ENCODE results near the gene TMEM198. TPM values are rescaled to one million over a fixed set of nuclear protein-coding genes. Genes with fewer than 3 reads are reported as not detected.

The TMEM198 gene
- total RNA-seq, 8 experiments from 2014 or later: 4.8 to 26.5 (median 11.1) TPM

DNA sequence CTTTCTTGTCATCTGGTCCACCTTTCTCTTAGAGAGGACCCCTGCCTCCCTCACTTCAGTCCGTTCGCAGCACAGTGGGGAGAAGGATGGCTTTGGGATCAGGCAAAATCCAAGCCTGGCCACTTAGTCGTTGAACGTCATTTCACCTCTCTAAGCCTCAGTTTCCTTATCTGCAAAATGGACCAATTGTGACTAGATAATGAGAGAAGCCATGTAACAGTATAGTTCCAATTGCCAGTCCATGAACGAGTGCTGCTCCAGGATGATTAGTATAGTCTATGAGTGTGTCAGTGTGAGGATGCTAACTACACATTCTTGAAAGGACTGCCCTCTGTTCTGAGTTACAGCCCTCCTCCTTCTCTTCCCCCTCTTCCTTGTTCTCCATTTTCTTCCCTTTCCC, 29.3 kb downstream of the TMEM198 start:
- Histone ChIP-seq H3K27ac (no peak overlapping the region), H3K4me1 (replicated peaks in 1 of 2) (peaks cover 37 to 46% of the 10 kb centered on the region in 2 donors), H3K4me3 (no peak overlapping the region)
- in situ Hi-C loops (cut with MboI; ENCODE audit: low pct_unique_long_range_greater_than_20kb in 2 of 9, low sequenced_read_pairs in 9 of 9, unreplicated experiment in 9 of 9): no loop called here
- no peak for ATAC-seq (replicated peaks in 6 of 8)
- WGBS, 10 experiments: 33 to 94% (median 80%) methylated on average over 1 to 5 of the region's 5 CpGs; no CpG with 5 or more reads in 1 of the 10 experiments

GRCh38 chr2:219574484-219575311, 30.9 kb downstream of the TMEM198 start:
- no peak for ATAC-seq (replicated peaks in 6 of 8)
- WGBS, 10 experiments: 50 to 97% (median 80%) methylated on average over 1 to 8 of the region's 22 CpGs; no CpG with 5 or more reads in 3 of the 10 experiments
- H3K4me3 ChIP-seq: no peak overlapping the region
- no peak overlapping the region for H3K27ac ChIP-seq
- peaks cover 31 to 47% of the 10 kb centered on the region in 2 donors for H3K4me1 ChIP-seq (replicated peaks in 1 of 2)
- in situ Hi-C loops (cut with MboI; ENCODE audit: low pct_unique_long_range_greater_than_20kb in 2 of 9, low sequenced_read_pairs in 9 of 9, unreplicated experiment in 9 of 9): no loop called here

GRCh38 chr2:219575566-219576504, 32.0 kb downstream of the TMEM198 start:
- WGBS, 10 experiments: 7 to 100% (median 86%) methylated on average over 1 to 4 of the region's 6 CpGs; no CpG with 5 or more reads in 3 of the 10 experiments
- ATAC-seq (replicated peaks in 6 of 8): no peak

GRCh38 chr2:219576505-219577388, 32.9 kb downstream of the TMEM198 start:
- Histone ChIP-seq H3K4me3 (peak overlapping the region in 2 of 5 donors; percentile 1 to 5), H3K27ac (peak overlapping the region; percentile 55 to 81), H3K4me1 (replicated peaks in 1 of 2) (peaks cover 25 to 40% of the 10 kb centered on the region in 2 donors)
- in situ Hi-C loops (cut with MboI; ENCODE audit: low pct_unique_long_range_greater_than_20kb in 2 of 9, low sequenced_read_pairs in 9 of 9, unreplicated experiment in 9 of 9): no loop called here
- ATAC-seq (replicated peaks in 6 of 8): peak in 6 of 8 experiments; percentile 62 to 94 (median 92)
- 0 to 83% (median 45%) methylated on average over 2 to 9 of the region's 15 CpGs; no CpG with 5 or more reads in 3 of the 10 experiments for WGBS, 10 experiments

More at GRCh38 chr2:219575566-219576504, 32.0 kb downstream of the TMEM198 start:
- Histone ChIP-seq H3K4me1 (replicated peaks in 1 of 2) (peaks cover 28 to 41% of the 10 kb centered on the region in 2 donors), H3K27ac (peak overlapping the region in 1 of 2 donors; percentile 55), H3K4me3 (no peak overlapping the region)
- in situ Hi-C loops (cut with MboI; ENCODE audit: low pct_unique_long_range_greater_than_20kb in 2 of 9, low sequenced_read_pairs in 9 of 9, unreplicated experiment in 9 of 9): no loop called here

GRCh38 chr2:219578811-219579613, 35.2 kb downstream of the TMEM198 start:
- peak in 2 of 8 experiments; percentile 39 to 66 for ATAC-seq (replicated peaks in 6 of 8)
- H3K27ac ChIP-seq: no peak overlapping the region
- in situ Hi-C loops (cut with MboI; ENCODE audit: low pct_unique_long_range_greater_than_20kb in 2 of 9, low sequenced_read_pairs in 9 of 9, unreplicated experiment in 9 of 9): no loop called here
- peaks cover 19 to 33% of the 10 kb centered on the region in 2 donors for H3K4me1 ChIP-seq (replicated peaks in 1 of 2)
- WGBS, 10 experiments: 46 to 100% (median 88%) methylated on average over 2 to 7 of the region's 8 CpGs
- H3K4me3 ChIP-seq: no peak overlapping the region

DNA sequence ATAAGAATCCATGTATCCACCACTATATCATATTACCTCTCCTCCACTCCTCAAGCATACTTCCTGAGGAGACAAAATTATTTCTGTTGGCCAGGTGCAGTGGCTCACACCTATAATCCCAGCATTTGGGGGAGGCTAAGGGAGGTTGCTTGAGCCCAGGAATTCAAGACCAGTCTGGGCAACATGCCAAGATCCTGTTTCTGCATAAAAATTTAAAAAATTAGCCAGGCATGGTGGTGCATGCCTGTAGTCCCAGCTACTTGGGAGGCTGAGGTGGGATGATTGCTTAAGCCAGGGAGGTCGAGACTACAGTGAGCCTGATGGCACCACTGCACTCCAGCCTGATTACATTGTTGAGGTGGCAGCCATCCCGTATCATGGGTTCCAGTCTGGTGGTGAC, 37.5 kb downstream of the TMEM198 start:
- WGBS, 10 experiments: 0 to 89% (median 80%) methylated on average over 1 of the region's 2 CpGs; no CpG with 5 or more reads in 7 of the 10 experiments
- peaks cover 13 to 25% of the 10 kb centered on the region in 2 donors for H3K4me1 ChIP-seq (replicated peaks in 1 of 2)
- no peak overlapping the region for H3K4me3 ChIP-seq
- in situ Hi-C loops (cut with MboI; ENCODE audit: low pct_unique_long_range_greater_than_20kb in 2 of 9, low sequenced_read_pairs in 9 of 9, unreplicated experiment in 9 of 9): no loop called here
- ATAC-seq (replicated peaks in 6 of 8): peak in 1 of 8 experiments; percentile 22
- no peak overlapping the region for H3K27ac ChIP-seq

DNA sequence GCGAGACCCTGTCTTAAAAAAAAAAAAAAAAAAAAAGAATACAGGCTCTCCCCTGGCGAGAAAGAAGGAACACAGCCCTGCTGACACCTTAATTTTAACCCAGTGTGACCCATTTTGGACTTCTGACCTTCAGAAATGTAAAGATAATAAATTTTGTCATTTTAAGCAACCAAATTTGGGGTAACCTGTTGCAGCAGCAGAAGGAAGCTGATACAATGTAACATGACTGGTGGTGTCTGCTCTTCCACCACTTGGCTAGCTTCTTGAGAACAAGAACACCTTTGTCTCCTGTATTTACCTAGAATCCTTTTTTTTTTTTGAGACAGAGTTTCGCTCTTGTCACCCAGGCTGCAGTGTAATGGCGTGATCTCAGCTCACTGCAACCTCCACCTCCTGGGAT, 47.3 kb downstream of the TMEM198 start:
- ATAC-seq (replicated peaks in 6 of 8): no peak
- Histone ChIP-seq H3K4me3 (no peak overlapping the region), H3K27ac (no peak overlapping the region), H3K4me1 (replicated peaks in 1 of 2) (peaks cover 0 to 9% of the 10 kb centered on the region in 2 donors)
- in situ Hi-C loops (cut with MboI; ENCODE audit: low pct_unique_long_range_greater_than_20kb in 2 of 9, low sequenced_read_pairs in 9 of 9, unreplicated experiment in 9 of 9): no loop called here
- WGBS, 10 experiments: 0 to 72% (median 47%) methylated on average over 1 to 4 of the region's 4 CpGs; no CpG with 5 or more reads in 5 of the 10 experiments

- 0 to 100% (median 83%) methylated on average over 1 to 4 of the region's 6 CpGs; no CpG with 5 or more reads in 3 of the 10 experiments for WGBS, 10 experiments
- in situ Hi-C loops (cut with MboI; ENCODE audit: low pct_unique_long_range_greater_than_20kb in 2 of 9, low sequenced_read_pairs in 9 of 9, unreplicated experiment in 9 of 9): no loop called here
- no peak for ATAC-seq (replicated peaks in 6 of 8)
- Histone ChIP-seq H3K4me1 (replicated peaks in 1 of 2) (peaks cover 6 to 18% of the 10 kb centered on the region in 2 donors), H3K27ac (no peak overlapping the region), H3K4me3 (no peak overlapping the region)
Measured at GRCh38 chr2:219592736-219593135, 48.9 kb downstream of the TMEM198 start.

- 78 to 100% (median 83%) methylated on average over 1 to 2 of the region's 2 CpGs; no CpG with 5 or more reads in 2 of the 10 experiments for WGBS, 10 experiments
- in situ Hi-C loops (cut with MboI; ENCODE audit: low pct_unique_long_range_greater_than_20kb in 2 of 9, low sequenced_read_pairs in 9 of 9, unreplicated experiment in 9 of 9): no loop called here
Measured at GRCh38 chr2:219593154-219593553, 49.3 kb downstream of the TMEM198 start.

GRCh38 chr2:219595256-219595655, 51.4 kb downstream of the TMEM198 start:
- 0 to 75% (median 50%) methylated on average over 1 to 3 of the region's 3 CpGs; no CpG with 5 or more reads in 1 of the 10 experiments for WGBS, 10 experiments

More at GRCh38 chr2:219593154-219593553, 49.3 kb downstream of the TMEM198 start:
- ATAC-seq (replicated peaks in 6 of 8): no peak
- no peak overlapping the region for H3K4me3 ChIP-seq
- H3K27ac ChIP-seq: no peak overlapping the region
- peaks cover 6 to 18% of the 10 kb centered on the region in 2 donors for H3K4me1 ChIP-seq (replicated peaks in 1 of 2)

GRCh38 chr2:219596954-219597551, 53.2 kb downstream of the TMEM198 start:
- Histone ChIP-seq H3K27ac (peak overlapping the region; percentile 85 to 95), H3K4me1 (replicated peaks in 1 of 2) (peaks cover 10 to 22% of the 10 kb centered on the region in 2 donors), H3K4me3 (peak overlapping the region; percentile 53 to 89 (median 70))
- WGBS, 10 experiments: 0 to 25% (median 10%) methylated on average over 1 to 17 of the region's 19 CpGs
- peak in 5 of 8 experiments; percentile 1 to 4 (median 2) for ATAC-seq (replicated peaks in 6 of 8)
- in situ Hi-C loops (cut with MboI; ENCODE audit: low pct_unique_long_range_greater_than_20kb in 2 of 9, low sequenced_read_pairs in 9 of 9, unreplicated experiment in 9 of 9): no loop called here

More at GRCh38 chr2:219595256-219595655, 51.4 kb downstream of the TMEM198 start:
- Histone ChIP-seq H3K4me1 (replicated peaks in 1 of 2) (peaks cover 10 to 22% of the 10 kb centered on the region in 2 donors), H3K27ac (peak overlapping the region in 1 of 2 donors; percentile 85), H3K4me3 (peak overlapping the region in 1 of 5 donors; percentile 8)
- no peak for ATAC-seq (replicated peaks in 6 of 8)
- in situ Hi-C loops (cut with MboI; ENCODE audit: low pct_unique_long_range_greater_than_20kb in 2 of 9, low sequenced_read_pairs in 9 of 9, unreplicated experiment in 9 of 9): no loop called here

Measured in motor neuron (in vitro differentiated cells).